A549 (cell line): ENCODE results near the gene ANKAR. TPM values are rescaled to one million over a fixed set of nuclear protein-coding genes. Genes with fewer than 3 reads are reported as not detected.

ENCODE experiments used
- ATAC-seq, 2 experiments: fragments of 200-7000 bp in 1 of 2; fragments of >200 bp in 1 of 2; cut with Nextera tagmentation in 1 of 2; cut with Tn5 transposase in 1 of 2; 3 replicates each; pipeline versions ENCODE4 v1.8.0 to v1.9.1; 2018 to 2020; ENCODE audit warnings: mild to moderate bottlenecking in 1 of 2, moderate library complexity in 1 of 2
- CTCF ChIA-PET: fragments of 300-600 bp; sonication (Branson Sonifier 250); formaldehyde crosslinking; extraction: SDS; loops from one replicate; lab custom pipeline; 2021; ENCODE audit warnings: antibody characterized with exemption, inconsistent platforms; lab: Yijun Ruan, JAX
- POLR2A ChIA-PET: fragments of 350-600 bp; formaldehyde crosslinking; extraction: SDS; loops from one replicate; lab custom pipeline; 2021; ENCODE audit warnings: antibody characterized with exemption, inconsistent platforms; lab: Yijun Ruan, JAX
- DNase-seq, 2 experiments: peaks; one replicate each; pipeline versions ENCODE4 v3.0.0 to v3.0.0-alpha.2; 2011 to 2016; ENCODE audit warnings: low read depth in 1 of 2, low spot score in 1 of 2
- FAIRE-seq: peaks from 2 replicates; lab custom pipeline; 2011; peaks lifted over from hg19 to GRCh38; lab: Jason Lieb, UNC
- H3K27ac ChIP-seq, 2 experiments: fragments of >200 bp; sonication (Bioruptor Twin); formaldehyde crosslinking; 3 replicates each; pipeline ENCODE4 v1.5.1; 2016 to 2017
- H3K4me1 ChIP-seq: fragments of >200 bp; sonication (Bioruptor Twin); formaldehyde crosslinking; 3 replicates; pipeline ENCODE4 v1.6.1; 2016
- H3K4me2 ChIP-seq: fragments of >200 bp; sonication (Bioruptor Twin); formaldehyde crosslinking; 3 replicates; pipeline ENCODE4 v1.6.1; 2016
- H3K4me3 ChIP-seq: fragments of >200 bp; sonication (Bioruptor Twin); formaldehyde crosslinking; 3 replicates; pipeline ENCODE4 v1.5.1; 2016
- H3K9me3 ChIP-seq: fragments of >200 bp; sonication (Bioruptor Twin); formaldehyde crosslinking; 3 replicates; pipeline ENCODE4 v1.6.1; 2016
- BCL3 ChIP-seq: fragments of >200 bp; sonication (Bioruptor Twin); formaldehyde crosslinking; IDR thresholded peaks from 3 replicates; pipeline ENCODE4 v1.6.1; 2016
- BHLHE40 ChIP-seq: IDR thresholded peaks from 2 replicates; pipeline ENCODE4 v1.6.1; 2012; ENCODE audit warnings: low read depth, low read length, inconsistent platforms
- CEBPB ChIP-seq, 2 experiments: fragments of >200 bp in 1 of 2; sonication (Bioruptor Twin) in 1 of 2; formaldehyde crosslinking in 1 of 2; IDR thresholded peaks; 2 replicates each; pipeline ENCODE4 v1.6.1; 2012 to 2016
- CHD4 ChIP-seq: fragments of 200-600 bp; sonication (generic); IDR thresholded peaks from 2 replicates; pipeline ENCODE4 v1.6.1; 2016; ENCODE audit warnings: antibody characterized with exemption, mild to moderate bottlenecking, borderline replicate concordance
- CTCF ChIP-seq: fragments of >200 bp; sonication (Bioruptor Twin); formaldehyde crosslinking; IDR thresholded peaks from 3 replicates; pipeline ENCODE4 v1.5.1; 2016
- EHMT2 ChIP-seq: fragments of 200-600 bp; sonication (generic); IDR thresholded peaks from 2 replicates; pipeline ENCODE4 v1.6.1; 2016; ENCODE audit warnings: antibody characterized with exemption, low read depth, mild to moderate bottlenecking, moderate library complexity
- ELK1 ChIP-seq: fragments of 150-350 bp; IDR thresholded peaks from 2 replicates; pipeline ENCODE4 v1.6.1; 2014; ENCODE audit warnings: low read depth, mild to moderate bottlenecking, low read length
- ESRRA ChIP-seq: fragments of 150-350 bp; IDR thresholded peaks from 2 replicates; pipeline ENCODE4 v1.6.1; 2014; ENCODE audit warnings: mild to moderate bottlenecking, low read length, borderline replicate concordance
- FOSL2 ChIP-seq, 2 experiments: fragments of 450-650 bp in 1 of 2; fragments of >200 bp in 1 of 2; sonication (Bioruptor Twin) in 1 of 2; formaldehyde crosslinking; IDR thresholded peaks; 2 replicates each; pipeline versions ENCODE4 v1.5.0 to v1.6.1; 2016 to 2020; ENCODE audit warnings: mild to moderate bottlenecking in 1 of 2, moderate library complexity in 1 of 2
- HEYL ChIP-seq: fragments of 250-450 bp; sonication (Bioruptor Pico); IDR thresholded peaks from 2 replicates; pipeline ENCODE4 v1.8.0; 2021; ENCODE audit warnings: mild to moderate bottlenecking, moderate library complexity
- HMGXB4 ChIP-seq: fragments of 250-450 bp; sonication (Bioruptor Pico); IDR thresholded peaks from 2 replicates; pipeline ENCODE4 v1.5.0; 2021; ENCODE audit warnings: mild to moderate bottlenecking, moderate library complexity, borderline replicate concordance
- HOXA7 ChIP-seq: fragments of 250-450 bp; sonication (Bioruptor Pico); IDR thresholded peaks from 2 replicates; pipeline ENCODE4 v1.5.0; 2020; ENCODE audit warnings: mild to moderate bottlenecking, moderate library complexity
- JUN ChIP-seq, 2 experiments: fragments of >200 bp; sonication (Bioruptor Twin); formaldehyde crosslinking; IDR thresholded peaks; 2 replicates in 1 of 2; 3 replicates in 1 of 2; pipeline ENCODE4 v1.6.1; 2016 to 2017
- JUNB ChIP-seq: fragments of >200 bp; sonication (Bioruptor Twin); formaldehyde crosslinking; IDR thresholded peaks from 2 replicates; pipeline ENCODE4 v1.6.1; 2016
- MAFK ChIP-seq: fragments of 450-650 bp; IDR thresholded peaks from 2 replicates; pipeline ENCODE4 v1.6.1; 2014; ENCODE audit not compliant: partially characterized antibody
- MAX ChIP-seq: IDR thresholded peaks from 2 replicates; pipeline ENCODE4 v1.6.1; 2012
- MYC ChIP-seq: IDR thresholded peaks from 2 replicates; pipeline ENCODE4 v1.6.1; 2012; ENCODE audit warnings: mild to moderate bottlenecking, inconsistent platforms, low read length, improper control_type of control experiment, borderline replicate concordance
- NPAS2 ChIP-seq: fragments of 250-450 bp; sonication (Bioruptor Pico); IDR thresholded peaks from 2 replicates; pipeline ENCODE4 v1.8.0; 2022; ENCODE audit warnings: mild to moderate bottlenecking, moderate library complexity, borderline replicate concordance
- PHF8 ChIP-seq: fragments of 200-600 bp; sonication (generic); IDR thresholded peaks from 2 replicates; pipeline ENCODE4 v1.6.1; 2016; ENCODE audit warnings: low read depth, mild to moderate bottlenecking, antibody characterized with exemption, moderate library complexity, borderline replicate concordance
- POLR2A ChIP-seq: IDR thresholded peaks from 2 replicates; pipeline ENCODE4 v1.6.1; 2012; ENCODE audit warnings: mild to moderate bottlenecking, low read length
- RAD21 ChIP-seq, 2 experiments: fragments of >200 bp in 1 of 2; sonication (Bioruptor Twin) in 1 of 2; formaldehyde crosslinking in 1 of 2; IDR thresholded peaks in 1 of 2; conservative IDR thresholded peaks in 1 of 2; 2 replicates in 1 of 2; 3 replicates in 1 of 2; pipeline ENCODE4 v1.6.1; 2012 to 2018; ENCODE audit warnings: inconsistent platforms in 1 of 2
- RCOR1 ChIP-seq: fragments of 150-350 bp; IDR thresholded peaks from 2 replicates; pipeline ENCODE4 v1.6.1; 2014; ENCODE audit warnings: antibody characterized with exemption, low read length, low read depth
- TP53 ChIP-seq: fragments of 250-450 bp; sonication (Bioruptor Pico); IDR thresholded peaks from 2 replicates; pipeline ENCODE4 v1.5.0; 2021; ENCODE audit warnings: mild to moderate bottlenecking, moderate library complexity
- ZFP36 ChIP-seq: fragments of 450-650 bp; IDR thresholded peaks from 2 replicates; pipeline ENCODE4 v1.6.1; 2014; ENCODE audit warnings: borderline replicate concordance; ENCODE audit not compliant: partially characterized antibody
- WGBS: methylation state at CpG from one replicate; pipeline ENCODE4 v1.1.6; 2017; ENCODE audit errors: missing lambda C conversion rate; 5-methylcytosine and 5-hydroxymethylcytosine counted together
- polyA plus RNA-seq, 4 experiments: library from polyadenylated mRNA; depleted of rRNA in 3 of 4; stranded (reverse); fragments of >200 nt; fragmentation: RNase III in 1 of 4; extraction: RNeasy Plus Mini Kit Qiagen cat#74134 plus additional on column Dnase treatment in 1 of 4; gene quantifications; 2 replicates in 3 of 4; 3 replicates in 1 of 4; pipeline ENCODE4 v1.2.3, GENCODE V29; 2011 to 2017

The ANKAR gene
- polyA plus RNA-seq, 2 of the 4 experiments (the other 2 are of a cell fraction), result 2.2 to 4.8 TPM

GRCh38 chr2:189659734-189660133 is 14.7 kb upstream of the ANKAR start:
- ChIA-PET POLR2A (no interaction called here), CTCF (interaction anchor here (1.0 to 6.3 kb wide), 8 partner anchors 11 to 411 kb away, joined by 3 to 72 read pairs (median 12); partner anchors contain the start of gene ANKAR)
- 7% methylated on average over 2 of the region's 2 CpGs for WGBS

GRCh38 chr2:189660803-189661147 is 13.7 kb upstream of the ANKAR start:
- H3K4me3 ChIP-seq, result no peak overlapping the region
- ChIA-PET POLR2A (interaction anchor here (0.6 to 1.3 kb wide), 4 partner anchors 48 to 103 kb away, joined by 3 to 4 read pairs (median 4); partner anchors contain the start of genes OSGEPL1 and SLC40A1), CTCF (interaction anchor here (0.6 to 6.3 kb wide), 40 partner anchors 12 to 684 kb away, joined by 3 to 72 read pairs (median 4); partner anchors contain the start of genes ANKAR and OSGEPL1)
- WGBS, result 16% methylated on average over 4 of the region's 4 CpGs
- DNase-seq, result no peak
- peaks cover 13% of the 10 kb centered on the region for H3K4me1 ChIP-seq
- no peak for FAIRE-seq
- TF ChIP-seq RAD21 (conservative IDR thresholded peaks at IDR 0.05 in 1 of 2, IDR thresholded peaks at IDR 0.05 in 1 of 2) (no peak), HOXA7 (CRISPR knock-in tag) (peak; percentile 70; the same call in 1 of the 2 replicates), EHMT2 (no peak)
- no peak for ATAC-seq
- no peaks in the 10 kb centered on the region for H3K9me3 ChIP-seq
- no peak overlapping the region for H3K27ac ChIP-seq
- H3K4me2 ChIP-seq, result peak overlapping the region; percentile 43; the same call in 2 of the 3 replicates

More at GRCh38 chr2:189659734-189660133, 14.7 kb upstream of the ANKAR start:
- Histone ChIP-seq H3K27ac (no peak overlapping the region), H3K4me1 (peaks cover 13% of the 10 kb centered on the region), H3K9me3 (no peaks in the 10 kb centered on the region), H3K4me3 (no peak overlapping the region), H3K4me2 (no peak overlapping the region)
- FAIRE-seq, result no peak
- DNase-seq, result no peak
- no peak for ATAC-seq
- TF ChIP-seq JUNB (no peak), ZFP36 (no peak), POLR2A (no peak), NPAS2 (no peak), HMGXB4 (no peak), PHF8 (no peak), JUN (IDR thresholded peaks at IDR 0.05) (no peak), RCOR1 (no peak), FOSL2 (IDR thresholded peaks at IDR 0.05) (no peak), FOSL2 (CRISPR knock-in tag; IDR thresholded peaks at IDR 0.05) (no peak), MYC (no peak), CHD4 (no peak), ESRRA (no peak), HOXA7 (CRISPR knock-in tag) (no peak), RAD21 (conservative IDR thresholded peaks at IDR 0.05 in 1 of 2, IDR thresholded peaks at IDR 0.05 in 1 of 2) (no peak), TP53 (no peak), BHLHE40 (no peak)

GRCh38 chr2:189661148-189661956 is 13.1 kb upstream of the ANKAR start, which contains the start of gene ASNSD1:
Gene ASNSD1, plus strand, starts transcription at chr2:189661459. Its CDS starts 4,674 bp downstream, at chr2:189666133.
- Histone ChIP-seq H3K27ac (peak within 1 kb of the TSS; percentile 88 to 93), H3K9me3 (no peaks in the 10 kb centered on the region), H3K4me1 (peaks cover 13% of the 10 kb centered on the region), H3K4me2 (peak within 1 kb of the TSS; percentile 87), H3K4me3 (peak within 1 kb of the TSS; percentile 78)
- WGBS, result under 1% methylated on average over 39 of the region's 46 CpGs
- FAIRE-seq, result peak; percentile 79
- ATAC-seq, result peak; percentile 96 to 98
- POLR2A ChIA-PET, result interaction anchor here (0.6 to 1.3 kb wide), 4 partner anchors 48 to 102 kb away, joined by 3 to 4 read pairs (median 4); partner anchors contain the start of genes OSGEPL1 and SLC40A1
- CTCF ChIA-PET, result interaction anchor here (0.6 to 6.3 kb wide), 43 partner anchors 11 to 684 kb away, joined by 3 to 72 read pairs (median 4); partner anchors contain the start of genes ANKAR and OSGEPL1
- peak; percentile 95 to 99 for DNase-seq
- TF ChIP-seq CEBPB (IDR thresholded peaks at IDR 0.05), result peak; percentile 84 to 97
- peak; percentile 67 for TF ChIP-seq MAX
- TF ChIP-seq PHF8, result peak; percentile 93
- TF ChIP-seq CTCF, result peak; percentile 99
- TF ChIP-seq JUNB, result no peak
- peak in 1 of 2 experiments; percentile 47; a peak in 1 of 5 replicates for TF ChIP-seq JUN (IDR thresholded peaks at IDR 0.05)
- no peak for TF ChIP-seq ELK1
- TF ChIP-seq FOSL2 (IDR thresholded peaks at IDR 0.05), result no peak
- TF ChIP-seq FOSL2 (CRISPR knock-in tag; IDR thresholded peaks at IDR 0.05), result no peak
- no peak for TF ChIP-seq NPAS2
- TF ChIP-seq RAD21 (conservative IDR thresholded peaks at IDR 0.05 in 1 of 2, IDR thresholded peaks at IDR 0.05 in 1 of 2), result peak; percentile 92 to 94
- no peak for TF ChIP-seq BHLHE40
- TF ChIP-seq BCL3, result 0 out of 3 replicates have a peak, but pooled peaks have one; percentile 31
- TF ChIP-seq HEYL (CRISPR knock-in tag), result no peak
- TF ChIP-seq MAFK, result peak; percentile 72
